SK-N-MC (cell line): ENCODE data around the gene GPR89B.

ENCODE experiments used
- DNase-seq: peaks from one replicate; pipeline ENCODE4 v3.0.0-alpha.2; 2011; ENCODE audit warnings: low read depth, low spot score
- H3K27ac ChIP-seq: fragments of 200-600 bp; sonication (generic); 2 replicates; pipeline ENCODE4 v1.5.1; 2016; ENCODE audit warnings: mixed run types
- H3K36me3 ChIP-seq: fragments of 200-600 bp; sonication (generic); 2 replicates; pipeline ENCODE4 v1.6.1; 2017; ENCODE audit warnings: antibody characterized with exemption, low read length, mixed read lengths; ENCODE audit not compliant: insufficient read depth
- H3K4me3 ChIP-seq: fragments of 200-600 bp; sonication (generic); 2 replicates; pipeline ENCODE4 v1.5.1; 2016
- H3K9ac ChIP-seq: fragments of 200-600 bp; sonication (generic); 2 replicates; pipeline ENCODE4 v1.8.0; 2017; ENCODE audit warnings: mixed run types, mixed read lengths; ENCODE audit not compliant: insufficient read length
- H3K9me3 ChIP-seq: fragments of 200-600 bp; sonication (generic); 2 replicates; pipeline ENCODE4 v1.6.1; 2017; ENCODE audit warnings: low read depth, mild to moderate bottlenecking, antibody characterized with exemption, low read length, moderate library complexity, mixed read lengths
- EZH2 ChIP-seq: fragments of 200-600 bp; sonication (generic); IDR thresholded peaks from one replicate; pipeline ENCODE4 v1.6.1; 2017; ENCODE audit warnings: antibody characterized with exemption
- FOXP2 ChIP-seq: optimal IDR thresholded peaks from 2 replicates; pipeline ENCODE3; 2011; ENCODE audit warnings: mild to moderate bottlenecking, moderate library complexity; ENCODE audit not compliant: insufficient read depth; ENCODE audit errors: extremely low read length, control extremely low read depth
- POLR2AphosphoS5 ChIP-seq: IDR thresholded peaks from 2 replicates; pipeline ENCODE4 v1.6.1; 2012; ENCODE audit warnings: mild to moderate bottlenecking, low read depth, low read length, borderline replicate concordance

GPR89B gene

DNA sequence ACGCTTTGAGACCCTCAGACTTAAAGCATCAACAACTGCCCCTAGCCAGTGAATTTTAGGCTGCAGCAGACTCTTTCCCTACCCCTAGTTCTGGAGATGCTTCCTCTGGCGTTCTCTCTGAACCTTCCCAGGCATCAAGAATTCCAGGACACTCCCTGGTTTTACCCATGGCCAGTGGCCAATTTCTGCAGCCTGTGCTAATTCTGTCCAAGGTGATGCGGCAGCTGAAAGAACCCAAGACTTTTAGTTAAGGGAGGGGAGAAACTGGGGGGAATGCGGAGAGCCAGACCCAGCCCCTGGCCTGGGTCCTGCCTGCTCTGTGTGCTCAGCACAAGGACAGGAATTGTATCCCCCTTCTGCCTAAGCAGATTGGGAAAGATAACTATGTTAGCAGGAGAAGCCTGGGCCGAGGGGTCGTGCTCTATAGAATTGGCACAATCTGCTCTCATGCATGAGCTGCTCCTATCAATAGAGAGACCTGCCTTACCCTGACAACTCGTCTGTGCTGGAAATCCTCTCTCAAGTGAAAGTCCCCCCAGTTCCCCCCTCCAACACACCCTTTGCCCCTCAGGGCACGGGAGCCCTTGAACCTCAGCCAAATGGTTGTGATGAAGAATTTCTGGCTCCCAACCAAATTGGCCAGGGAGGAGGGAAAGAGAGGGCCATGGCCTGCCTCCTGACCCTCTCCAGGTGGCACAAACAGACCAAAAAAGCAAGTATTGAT lies 31.0 kb upstream of the GPR89B start:
- H3K9me3 ChIP-seq: no peaks in the 10 kb centered on the region
- H3K36me3 ChIP-seq: no peaks in the 10 kb centered on the region
- H3K4me3 ChIP-seq: no peak overlapping the region
- TF ChIP-seq EZH2 (no peak), FOXP2 (no peak), POLR2AphosphoS5 (no peak)
- no peak overlapping the region for H3K27ac ChIP-seq
- H3K9ac ChIP-seq: no peak overlapping the region
- no peak for DNase-seq

DNA sequence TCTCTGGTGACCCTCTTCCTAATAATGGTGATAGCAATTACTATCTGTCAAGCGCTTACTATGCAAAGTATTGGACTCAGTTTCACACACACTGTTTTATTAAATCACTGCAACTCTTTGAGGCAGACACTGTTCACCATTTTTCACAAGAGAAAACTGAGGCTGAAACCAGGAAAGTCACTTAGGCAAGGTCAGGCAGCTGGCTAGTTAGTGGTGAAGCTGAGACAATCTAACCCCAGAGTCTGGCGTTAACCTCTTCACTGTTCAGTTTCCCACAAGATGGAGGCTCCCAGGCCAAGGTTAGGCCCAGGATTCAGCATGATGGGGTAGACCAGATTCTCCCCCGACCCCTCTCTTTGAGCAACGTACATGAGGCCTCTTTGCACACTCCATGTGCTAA lies 30.4 kb upstream of the GPR89B start:
- H3K36me3 ChIP-seq: no peaks in the 10 kb centered on the region
- no peak overlapping the region for H3K9ac ChIP-seq
- H3K9me3 ChIP-seq: no peaks in the 10 kb centered on the region
- no peak overlapping the region for H3K4me3 ChIP-seq
- H3K27ac ChIP-seq: no peak overlapping the region
- TF ChIP-seq EZH2 (no peak), POLR2AphosphoS5 (no peak), FOXP2 (no peak)
- no peak for DNase-seq

DNA sequence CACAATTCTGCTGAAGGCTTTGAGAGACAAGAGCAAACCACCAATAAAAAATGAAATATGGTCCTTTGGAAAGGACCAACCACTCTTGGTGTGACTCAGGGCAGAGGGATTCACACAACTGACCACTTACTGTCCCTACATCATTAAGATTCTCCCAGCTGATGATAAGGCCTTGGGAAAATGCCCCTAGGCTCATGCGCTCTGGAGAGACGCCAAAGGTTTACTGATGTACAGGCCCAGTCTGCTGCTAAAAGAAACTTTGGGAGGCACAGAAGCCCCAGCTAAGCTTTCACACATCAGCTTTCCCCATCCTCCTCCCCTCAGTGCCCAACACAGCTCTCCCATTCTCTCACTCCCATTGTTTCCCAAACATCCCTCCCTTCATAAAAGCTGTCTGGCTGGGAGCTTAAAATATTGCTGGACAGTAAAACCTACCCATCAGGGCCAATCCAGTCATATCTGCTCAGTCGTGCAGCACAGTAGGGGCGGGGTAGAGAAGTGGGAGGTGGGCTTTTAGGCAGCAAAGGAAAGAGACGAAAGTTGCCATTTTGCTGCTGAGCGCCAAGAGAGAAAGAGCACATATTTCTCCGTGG lies 25.9 kb upstream of the GPR89B start, which contains the start of gene GJA8:
GJA8 (plus strand) TSS at position 543 of the 593 bp plus-strand sequence. CDS start 5,161 bp downstream, outside the sequence.
- Histone ChIP-seq H3K36me3 (no peaks in the 10 kb centered on the region), H3K9me3 (no peaks in the 10 kb centered on the region), H3K27ac (no peak within 1 kb of the TSS), H3K9ac (no peak within 1 kb of the TSS), H3K4me3 (no peak within 1 kb of the TSS)
- TF ChIP-seq EZH2 (no peak), POLR2AphosphoS5 (no peak), FOXP2 (no peak)
- DNase-seq: no peak

DNA sequence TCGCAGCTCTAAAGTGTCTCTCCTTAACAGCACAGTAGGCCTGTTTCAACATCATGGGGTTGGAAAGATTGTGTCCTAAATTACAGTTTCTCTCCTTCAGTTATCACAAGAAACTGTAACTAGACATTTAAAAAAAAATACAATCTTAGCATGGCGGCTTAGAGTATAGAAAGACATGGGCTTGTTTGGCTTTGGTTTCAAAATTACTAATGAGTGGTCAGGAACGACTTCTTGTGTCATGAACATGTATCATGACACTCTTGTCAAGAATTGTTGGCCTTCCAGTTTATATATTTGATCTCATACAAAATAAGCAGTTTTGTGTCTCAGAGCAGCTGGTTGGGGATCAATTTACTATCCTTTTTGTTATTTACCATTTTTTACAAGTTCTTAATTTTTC lies 23.5 kb upstream of the GPR89B start:
- TF ChIP-seq POLR2AphosphoS5 (no peak), EZH2 (no peak), FOXP2 (no peak)
- no peak overlapping the region for H3K27ac ChIP-seq
- no peak for DNase-seq
- no peak overlapping the region for H3K4me3 ChIP-seq
- H3K36me3 ChIP-seq: no peaks in the 10 kb centered on the region
- H3K9ac ChIP-seq: no peak overlapping the region
- H3K9me3 ChIP-seq: no peaks in the 10 kb centered on the region

DNA sequence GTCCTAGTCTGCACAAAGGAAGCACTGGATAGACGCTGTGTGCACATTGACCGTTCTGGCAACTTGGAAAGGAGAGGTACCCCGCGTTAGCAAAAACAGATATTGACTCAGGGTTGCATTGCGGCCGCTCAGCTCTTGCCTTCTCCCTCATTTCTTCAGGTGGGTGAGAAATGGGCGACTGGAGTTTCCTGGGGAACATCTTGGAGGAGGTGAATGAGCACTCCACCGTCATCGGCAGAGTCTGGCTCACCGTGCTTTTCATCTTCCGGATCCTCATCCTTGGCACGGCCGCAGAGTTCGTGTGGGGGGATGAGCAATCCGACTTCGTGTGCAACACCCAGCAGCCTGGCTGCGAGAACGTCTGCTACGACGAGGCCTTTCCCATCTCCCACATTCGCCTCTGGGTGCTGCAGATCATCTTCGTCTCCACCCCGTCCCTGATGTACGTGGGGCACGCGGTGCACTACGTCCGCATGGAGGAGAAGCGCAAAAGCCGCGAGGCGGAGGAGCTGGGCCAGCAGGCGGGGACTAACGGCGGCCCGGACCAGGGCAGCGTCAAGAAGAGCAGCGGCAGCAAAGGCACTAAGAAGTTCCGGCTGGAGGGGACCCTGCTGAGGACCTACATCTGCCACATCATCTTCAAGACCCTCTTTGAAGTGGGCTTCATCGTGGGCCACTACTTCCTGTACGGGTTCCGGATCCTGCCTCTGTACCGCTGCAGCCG lies 20.3 kb upstream of the GPR89B start:
- Histone ChIP-seq H3K36me3 (no peaks in the 10 kb centered on the region), H3K27ac (no peak overlapping the region), H3K4me3 (no peak overlapping the region), H3K9ac (no peak overlapping the region), H3K9me3 (no peaks in the 10 kb centered on the region)
- no peak for TF ChIP-seq POLR2AphosphoS5
- TF ChIP-seq EZH2: no peak
- TF ChIP-seq FOXP2: no peak
- no peak for DNase-seq

DNA sequence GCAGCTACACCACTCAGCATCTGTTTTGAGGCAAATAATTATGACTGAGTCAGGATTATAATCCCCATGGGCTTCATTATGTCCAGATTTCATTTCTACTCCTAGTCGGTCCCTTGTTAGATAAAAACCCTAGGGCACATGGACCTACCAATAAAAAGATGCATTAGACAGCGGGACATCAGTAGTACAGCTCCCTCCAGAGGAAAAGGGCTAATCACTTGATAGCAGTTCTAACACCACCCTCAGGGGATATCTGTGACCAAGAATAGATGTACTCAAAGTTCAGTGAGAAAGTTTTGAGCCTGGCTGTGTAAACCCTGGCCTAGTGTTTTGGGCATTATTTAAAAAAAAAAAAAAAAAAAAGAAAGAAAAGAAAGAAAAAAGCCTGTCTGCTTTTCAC lies 15.7 kb upstream of the GPR89B start:
- Histone ChIP-seq H3K4me3 (no peak overlapping the region), H3K9me3 (no peaks in the 10 kb centered on the region), H3K9ac (no peak overlapping the region), H3K27ac (no peak overlapping the region), H3K36me3 (no peaks in the 10 kb centered on the region)
- TF ChIP-seq FOXP2 (no peak), POLR2AphosphoS5 (no peak), EZH2 (no peak)
- DNase-seq: no peak

DNA sequence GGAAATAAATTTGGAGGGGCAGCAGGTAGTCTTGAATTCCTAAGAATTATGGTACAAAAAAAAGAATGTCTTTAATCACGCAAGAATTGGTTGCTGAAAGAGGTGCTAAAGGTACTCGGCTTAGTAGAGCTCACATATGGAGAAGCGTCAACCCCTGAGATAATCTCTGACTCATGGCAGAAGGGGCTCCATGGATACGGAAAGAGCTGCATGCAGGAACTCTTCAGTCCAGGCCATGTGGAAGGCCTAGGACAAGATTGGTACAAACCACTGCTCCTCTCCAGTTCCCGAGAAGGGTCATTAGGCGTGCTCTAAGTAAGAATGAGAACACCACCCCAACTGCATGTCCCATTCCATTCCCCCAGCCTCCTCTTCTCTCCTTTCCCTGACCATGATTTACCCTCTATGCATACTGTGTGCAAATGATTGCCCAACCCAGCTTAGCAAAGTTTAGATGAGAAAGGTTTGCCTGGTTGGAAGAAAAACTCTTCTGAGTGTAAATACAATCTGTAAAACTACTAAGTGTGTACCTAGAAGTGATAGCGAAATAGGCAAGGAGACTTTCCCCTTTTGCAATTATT lies 14.8 kb upstream of the GPR89B start:
- TF ChIP-seq FOXP2 (no peak), POLR2AphosphoS5 (no peak), EZH2 (no peak)
- no peak overlapping the region for H3K27ac ChIP-seq
- H3K36me3 ChIP-seq: no peaks in the 10 kb centered on the region
- no peak for DNase-seq
- no peaks in the 10 kb centered on the region for H3K9me3 ChIP-seq
- H3K4me3 ChIP-seq: no peak overlapping the region
- H3K9ac ChIP-seq: no peak overlapping the region

DNA sequence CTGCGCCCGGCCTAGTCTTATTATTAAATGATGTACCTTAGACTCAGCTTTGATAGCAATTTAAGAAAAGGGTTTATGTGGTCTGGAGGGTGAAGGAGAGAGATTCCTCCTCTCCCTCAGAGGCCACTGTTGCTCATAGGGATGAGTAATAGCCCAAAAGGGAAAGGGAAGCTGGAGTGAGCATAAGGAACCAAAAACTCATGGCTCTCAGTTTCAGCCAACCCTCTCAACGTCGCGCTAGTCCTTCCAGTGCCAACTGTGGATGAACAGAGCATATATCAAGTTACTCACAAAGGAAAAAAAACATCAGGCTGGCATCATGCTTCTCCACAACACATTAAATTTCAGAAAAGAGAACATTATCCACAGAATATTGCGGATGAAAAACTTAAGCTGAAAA lies 8.3 kb upstream of the GPR89B start:
- no peak for DNase-seq
- TF ChIP-seq POLR2AphosphoS5 (no peak), EZH2 (no peak), FOXP2 (no peak)
- H3K4me3 ChIP-seq: no peak overlapping the region

More for the DNA sequence above, 8.3 kb upstream of the GPR89B start:
- Histone ChIP-seq H3K36me3 (no peaks in the 10 kb centered on the region), H3K27ac (no peak overlapping the region), H3K9me3 (no peaks in the 10 kb centered on the region), H3K9ac (no peak overlapping the region)
